ENCODE measurements around the gene KLHL29.

KLHL29 gene

GRCh38 chr2:23521060-23521459 lies 136.1 kb downstream of the KLHL29 start:
- TF ChIP-seq POLR2AphosphoS5 (IDR thresholded peaks at IDR 0.05; ENCODE audit: low read depth, low read length) (no peak), REST (IDR thresholded peaks at IDR 0.05; ENCODE audit: insufficient read depth in 1 of 2, low read depth in 2 of 2, low read length in 2 of 2) (no peak)

- TF ChIP-seq REST (IDR thresholded peaks at IDR 0.05; ENCODE audit: insufficient read depth in 1 of 2, low read depth in 2 of 2, low read length in 2 of 2) (no peak), POLR2AphosphoS5 (IDR thresholded peaks at IDR 0.05; ENCODE audit: low read depth, low read length) (no peak), FOXP2 (optimal IDR thresholded peaks at IDR 0.05; ENCODE audit: borderline replicate concordance, extremely low read depth, extremely low read length, insufficient read depth) (no peak), SIN3A (IDR thresholded peaks at IDR 0.05; ENCODE audit: borderline replicate concordance, insufficient read depth, low read length) (no peak), TAF1 (IDR thresholded peaks at IDR 0.05; ENCODE audit: borderline replicate concordance, insufficient read depth, low read length) (no peak)
Measured at GRCh38 chr2:23522726-23523372, 137.9 kb downstream of the KLHL29 start.

- TF ChIP-seq TAF1 (IDR thresholded peaks at IDR 0.05; ENCODE audit: borderline replicate concordance, insufficient read depth, low read length), result no peak
- no peak for TF ChIP-seq POLR2AphosphoS5 (IDR thresholded peaks at IDR 0.05; ENCODE audit: low read depth, low read length)
- TF ChIP-seq REST (IDR thresholded peaks at IDR 0.05; ENCODE audit: insufficient read depth in 1 of 2, low read depth in 2 of 2, low read length in 2 of 2), result no peak
- TF ChIP-seq SIN3A (IDR thresholded peaks at IDR 0.05; ENCODE audit: borderline replicate concordance, insufficient read depth, low read length), result no peak
- no peak for TF ChIP-seq FOXP2 (optimal IDR thresholded peaks at IDR 0.05; ENCODE audit: borderline replicate concordance, extremely low read depth, extremely low read length, insufficient read depth)
Measured at GRCh38 chr2:23523373-23524260, 138.6 kb downstream of the KLHL29 start.

- TF ChIP-seq POLR2AphosphoS5 (IDR thresholded peaks at IDR 0.05; ENCODE audit: low read depth, low read length), result no peak
- no peak for TF ChIP-seq FOXP2 (optimal IDR thresholded peaks at IDR 0.05; ENCODE audit: borderline replicate concordance, extremely low read depth, extremely low read length, insufficient read depth)
- TF ChIP-seq TAF1 (IDR thresholded peaks at IDR 0.05; ENCODE audit: borderline replicate concordance, insufficient read depth, low read length), result no peak
- TF ChIP-seq REST (IDR thresholded peaks at IDR 0.05; ENCODE audit: insufficient read depth in 1 of 2, low read depth in 2 of 2, low read length in 2 of 2), result no peak
- TF ChIP-seq SIN3A (IDR thresholded peaks at IDR 0.05; ENCODE audit: borderline replicate concordance, insufficient read depth, low read length), result no peak
Measured at GRCh38 chr2:23524261-23524706, 139.3 kb downstream of the KLHL29 start.
